Coronary artery (tissue), 2 donors: ENCODE data around the gene PPM1D.
"Not testable (repeated sequence)": the region's sequence is repeated elsewhere in the genome, so short reads cannot be mapped to it uniquely, and the experiment has no call there.

Experiments
- DNase-seq: peaks from one replicate; pipeline ENCODE4 v3.0.0-alpha.2; 2017; ENCODE audit warnings: low spot score
- H3K27ac ChIP-seq, 2 donors: fragments of 200-600 bp; sonication (generic); one replicate each; pipeline ENCODE4 v1.5.1; 2016 to 2019
- H3K4me3 ChIP-seq: fragments of 200-600 bp; sonication (generic); 2 replicates; pipeline ENCODE4 v1.5.1; 2016; ENCODE audit warnings: mild to moderate bottlenecking, moderate library complexity
- CTCF ChIP-seq: fragments of 200-600 bp; sonication (generic); IDR thresholded peaks from one replicate; pipeline ENCODE4 v1.5.1; 2019; ENCODE audit warnings: antibody characterized with exemption

PPM1D gene

GRCh38 chr17:60579090-60579489 is 20.9 kb upstream of the PPM1D start:
- no peak for DNase-seq
- no peak overlapping the region for H3K27ac ChIP-seq
- no peak for TF ChIP-seq CTCF
- no peak overlapping the region for H3K4me3 ChIP-seq

GRCh38 chr17:60579551-60579950 is 20.4 kb upstream of the PPM1D start:
- Histone ChIP-seq H3K4me3 (no peak overlapping the region), H3K27ac (no peak overlapping the region)
- TF ChIP-seq CTCF: no peak
- no peak for DNase-seq

DNA sequence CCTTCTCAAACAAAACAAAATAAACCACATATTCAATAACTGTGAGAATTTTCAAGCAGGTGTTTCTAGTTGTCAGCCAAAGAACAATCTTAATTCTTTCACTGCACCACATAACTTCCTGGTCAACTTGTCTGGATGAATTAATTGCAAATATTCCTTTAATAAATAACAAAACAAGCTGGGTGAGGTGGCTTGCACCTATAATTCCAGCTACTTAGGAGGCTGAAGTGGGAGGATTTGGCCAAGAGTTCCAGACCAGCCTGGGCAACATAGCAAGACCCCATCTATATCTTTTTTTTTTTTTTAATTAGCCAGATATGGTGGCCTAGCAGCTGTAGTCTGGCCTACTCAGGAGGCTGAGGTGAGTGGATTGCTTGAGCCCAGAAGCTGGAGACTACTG is 17.0 kb upstream of the PPM1D start:
- Histone ChIP-seq H3K4me3 (no peak overlapping the region), H3K27ac (no peak overlapping the region)
- TF ChIP-seq CTCF: no peak
- DNase-seq: no peak

- Histone ChIP-seq H3K27ac (no peak overlapping the region), H3K4me3 (no peak overlapping the region)
- no peak for DNase-seq
- no peak for TF ChIP-seq CTCF
Observed at GRCh38 chr17:60585887-60586286, 14.1 kb upstream of the PPM1D start.

DNA sequence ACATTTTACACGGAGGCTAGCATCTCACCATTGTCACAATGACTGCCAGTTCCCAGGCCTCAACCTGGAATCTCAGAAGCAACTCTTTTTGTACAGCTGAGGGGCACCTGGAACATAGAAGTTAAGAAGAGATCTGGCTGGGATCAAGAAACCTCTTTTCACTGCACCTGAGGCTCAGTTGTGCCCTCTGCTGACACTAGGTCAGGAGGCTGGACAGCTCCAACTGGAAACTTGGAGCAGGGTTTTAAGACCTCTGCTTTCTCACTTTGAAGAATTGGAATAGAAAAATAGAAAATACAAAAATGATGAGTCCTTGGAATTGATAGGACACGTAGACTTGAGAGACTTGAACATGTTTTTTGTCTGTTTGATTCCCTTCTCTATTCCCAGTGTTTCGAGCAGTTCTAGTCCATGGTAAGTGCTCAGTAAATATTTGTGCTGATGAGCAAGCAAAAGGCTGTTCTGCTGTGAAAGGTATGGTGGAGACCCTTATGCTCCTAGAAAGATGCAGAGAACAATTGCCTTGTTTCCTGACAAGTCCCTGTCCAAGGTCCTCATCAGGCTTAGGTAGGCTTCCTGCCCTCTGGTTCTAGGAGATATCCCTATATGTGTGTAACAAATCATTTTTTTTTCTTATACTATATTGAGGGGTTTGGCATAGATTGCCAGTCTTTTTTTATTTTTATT is 13.6 kb upstream of the PPM1D start:
- Histone ChIP-seq H3K4me3 (no peak overlapping the region), H3K27ac (no peak overlapping the region)
- DNase-seq: no peak
- TF ChIP-seq CTCF: no peak

GRCh38 chr17:60590070-60590469 is 9.9 kb upstream of the PPM1D start:
- no peak for DNase-seq
- Histone ChIP-seq H3K27ac (no peak overlapping the region), H3K4me3 (no peak overlapping the region)
- TF ChIP-seq CTCF: no peak

- TF ChIP-seq CTCF: no peak
- H3K4me3 ChIP-seq: no peak overlapping the region
- no peak for DNase-seq
Observed at GRCh38 chr17:60592750-60593149, 7.2 kb upstream of the PPM1D start.

DNA sequence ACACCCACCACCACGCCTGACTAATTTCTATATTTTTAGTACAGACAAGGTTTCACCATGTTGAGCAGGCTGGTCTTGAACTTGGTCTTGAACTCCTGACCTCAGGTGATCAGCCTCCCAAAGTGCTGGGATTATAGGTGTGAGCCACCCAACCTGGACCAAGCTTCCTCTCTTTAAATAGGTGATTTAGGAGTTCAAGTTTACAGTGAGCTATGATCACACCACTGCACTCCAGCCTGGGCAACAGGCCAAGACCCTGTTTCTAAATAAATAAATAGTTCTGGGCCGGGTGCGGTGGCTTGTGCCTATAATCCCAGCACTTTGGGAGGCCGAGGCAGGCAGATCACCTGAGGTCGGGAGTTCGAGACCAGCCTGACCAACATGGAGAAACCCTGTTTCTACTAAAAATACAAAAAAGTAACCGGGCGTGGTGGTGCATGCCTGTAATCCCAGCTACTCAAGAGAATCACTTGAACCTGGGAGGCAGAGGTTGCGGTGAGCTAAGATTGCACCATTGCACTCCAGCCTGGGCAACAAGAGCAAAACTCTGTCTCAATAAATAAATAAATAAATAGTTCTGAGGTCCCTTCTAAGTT is 6.5 kb upstream of the PPM1D start:
- not testable (repeated sequence) for H3K27ac ChIP-seq, H3K4me3 ChIP-seq, DNase-seq

More at GRCh38 chr17:60592750-60593149, 7.2 kb upstream of the PPM1D start:
- no peak overlapping the region for H3K27ac ChIP-seq

- DNase-seq, H3K4me3 ChIP-seq, H3K27ac ChIP-seq: not testable (repeated sequence)
Observed at GRCh38 chr17:60594170-60594569, 5.8 kb upstream of the PPM1D start.
